Activated effector memory CD4-positive, alpha-beta T cell treated with anti-CD3 and anti-CD28 coated beads, Interleukin-2, amount 50 U/mL, for 16 hours (primary cell): Measurements from ENCODE around the gene POC1A.
"Not testable (repeated sequence)": the region's sequence is repeated elsewhere in the genome, so short reads cannot be mapped to it uniquely, and the experiment has no call there.

ENCODE experiments used
- DNase-seq: peaks from one replicate; pipeline ENCODE4 v3.0.0-alpha.2; 2020

POC1A gene

DNA sequence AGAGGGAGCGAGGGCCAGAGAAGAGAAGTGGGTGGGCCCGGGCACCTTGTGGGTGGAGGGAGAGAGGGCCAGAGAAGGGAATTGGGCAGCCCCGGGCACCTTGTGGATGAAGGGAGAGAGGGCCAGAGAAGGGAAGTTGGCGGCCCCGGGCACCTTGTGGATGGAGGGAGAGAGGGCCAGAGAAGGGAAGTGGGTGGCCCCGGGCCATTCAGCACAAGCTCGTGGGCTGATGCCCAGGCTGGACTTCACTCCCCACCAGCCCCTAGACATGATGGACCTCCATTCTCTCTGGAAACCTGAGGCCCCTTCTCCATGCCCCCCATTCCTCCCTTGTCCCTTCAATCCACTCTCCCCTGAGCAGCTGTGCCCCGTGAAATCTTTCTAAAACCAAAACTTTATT is 113.6 kb downstream of the POC1A start:
- DNase-seq, result no peak

DNA sequence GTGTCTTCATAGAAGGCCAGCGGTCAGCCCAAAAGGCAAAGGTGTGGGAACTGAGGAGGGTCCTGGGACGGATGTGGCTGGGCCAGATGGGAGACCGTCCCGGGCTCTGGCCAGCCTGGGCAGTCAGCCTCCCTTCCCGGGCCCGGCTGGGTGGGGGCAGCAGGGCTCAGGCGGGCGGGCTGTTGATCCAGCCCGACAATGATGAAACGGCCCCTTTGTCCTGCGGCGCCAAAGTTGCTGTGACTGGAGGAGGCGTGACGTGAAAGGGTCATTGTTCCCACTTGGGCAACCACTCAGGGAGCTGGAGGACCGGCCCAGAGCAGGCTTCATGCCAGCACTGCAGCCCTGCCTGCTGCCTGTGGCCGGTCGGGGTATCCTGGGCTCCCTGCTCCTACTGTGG is 114.4 kb downstream of the POC1A start:
- no peak for DNase-seq

DNA sequence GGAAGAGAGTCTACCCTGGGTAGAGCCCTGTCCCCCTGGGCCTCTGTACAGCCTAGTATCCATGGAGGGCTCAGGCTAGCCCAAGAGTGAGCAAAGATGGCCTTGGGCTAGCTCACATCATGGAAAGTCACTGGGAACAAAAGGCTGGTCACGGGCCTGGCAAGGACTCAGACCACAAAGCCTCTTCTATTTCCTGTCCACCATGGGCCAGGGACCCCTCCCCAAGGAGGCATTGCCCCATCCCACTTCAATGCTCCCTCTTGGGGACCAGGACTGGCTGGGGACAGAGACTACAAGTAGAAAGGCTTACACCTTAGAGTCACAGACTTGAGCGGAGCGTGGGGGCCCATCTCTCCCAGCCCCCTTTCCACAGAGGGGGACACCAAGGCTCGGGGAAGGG is 114.8 kb downstream of the POC1A start:
- no peak for DNase-seq

DNA sequence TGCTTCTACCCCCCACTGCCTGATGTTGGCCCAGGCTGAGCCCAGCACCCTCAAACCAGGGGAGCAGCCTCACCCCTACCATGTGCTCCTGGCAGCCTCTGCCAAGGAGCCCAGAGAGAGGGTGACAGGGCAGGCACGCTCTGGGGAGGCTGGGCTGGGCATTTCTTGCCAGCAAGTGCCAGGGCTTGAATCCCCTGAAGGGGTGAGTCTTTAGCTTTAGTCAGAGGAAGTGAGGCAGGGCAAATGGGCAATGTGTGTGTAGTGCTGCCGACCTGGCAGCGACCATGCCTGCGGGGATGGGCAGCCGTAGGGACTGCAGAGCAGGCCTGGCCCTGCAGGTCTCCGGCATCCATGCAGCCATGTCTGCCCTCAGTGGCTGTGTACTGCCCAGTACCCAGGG is 116.0 kb downstream of the POC1A start:
- no peak for DNase-seq

DNA sequence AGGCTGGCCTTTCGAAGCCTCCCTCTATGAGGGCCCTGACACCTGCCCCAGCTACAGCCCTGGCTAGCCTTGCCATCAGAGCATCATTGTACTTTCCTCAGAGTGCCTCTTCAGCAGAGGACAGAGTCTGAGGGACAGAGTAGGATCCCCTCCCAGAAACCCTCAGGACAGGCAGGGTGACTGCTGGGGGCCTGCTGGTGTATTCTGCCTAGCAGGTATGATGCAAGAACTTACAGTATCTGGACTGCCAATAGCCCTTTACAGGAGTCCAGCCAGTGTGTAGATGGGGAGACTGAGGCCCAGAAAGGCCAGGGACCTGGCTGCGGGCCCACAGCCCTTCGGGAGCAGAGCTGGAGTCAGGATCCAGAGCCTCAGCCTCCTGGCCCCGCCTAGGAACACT is 116.9 kb downstream of the POC1A start:
- DNase-seq, result no peak

DNA sequence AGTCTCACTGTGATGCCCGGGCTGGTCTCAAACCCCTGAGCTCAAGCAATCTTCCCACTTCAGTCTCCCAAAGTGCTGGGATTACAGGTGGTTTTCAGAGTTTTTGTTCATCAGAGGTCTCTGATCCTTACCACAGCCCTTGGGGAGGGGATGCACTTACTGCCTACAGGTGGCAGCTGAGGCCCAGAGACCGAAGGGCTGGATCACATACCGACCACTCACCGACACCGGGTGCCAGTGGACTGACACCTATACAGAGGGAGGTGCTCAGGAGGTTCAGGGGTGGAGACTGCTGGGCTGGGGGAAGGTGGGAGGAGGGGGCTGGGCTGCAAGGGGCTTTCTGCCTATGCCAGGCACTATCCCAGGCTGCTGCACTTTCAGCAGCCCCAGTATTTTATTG is 117.4 kb downstream of the POC1A start:
- DNase-seq, result no peak

DNA sequence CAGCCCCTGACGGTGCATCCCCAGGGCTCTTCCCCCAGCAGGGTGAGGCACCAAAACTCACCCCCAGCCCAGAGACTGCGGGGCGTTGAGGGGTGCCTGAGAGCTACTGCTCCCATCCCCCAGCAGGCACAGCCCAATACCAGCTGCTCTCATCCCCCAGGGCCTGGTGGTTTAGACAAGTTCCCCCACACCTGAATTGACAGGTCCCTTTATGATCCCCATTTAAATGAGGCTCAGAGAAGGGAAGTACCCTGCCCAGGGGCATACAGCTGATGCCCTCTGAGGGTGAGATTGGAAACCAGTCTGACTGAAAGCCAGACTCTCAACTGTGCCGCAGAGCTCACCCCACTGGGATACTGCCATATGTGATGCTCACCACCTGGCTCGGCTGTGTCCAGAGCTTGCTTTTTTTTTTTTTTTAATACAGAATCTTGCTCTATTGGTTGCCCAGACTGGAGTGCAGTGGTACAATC is 118.0 kb downstream of the POC1A start:
- no peak for DNase-seq

DNA sequence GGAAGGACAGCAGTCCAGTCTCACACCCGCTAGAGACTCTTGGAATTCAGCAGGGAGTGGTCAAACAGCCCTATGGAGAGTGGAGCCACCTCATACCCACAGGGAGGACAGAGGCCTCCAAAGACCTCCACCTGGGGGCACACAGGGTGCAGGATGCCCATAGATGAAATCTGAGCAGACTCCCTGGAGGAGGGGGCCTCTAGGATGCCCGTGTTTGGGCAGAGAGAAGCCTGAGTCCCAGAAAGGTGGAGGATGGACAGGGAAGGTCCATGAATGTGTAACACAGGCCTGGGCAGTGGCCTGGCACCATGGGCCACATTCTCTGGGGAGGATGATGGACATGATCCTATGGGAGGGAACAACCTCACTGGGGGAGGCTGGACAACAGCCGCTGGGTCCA is 119.6 kb downstream of the POC1A start:
- DNase-seq, result no peak

DNA sequence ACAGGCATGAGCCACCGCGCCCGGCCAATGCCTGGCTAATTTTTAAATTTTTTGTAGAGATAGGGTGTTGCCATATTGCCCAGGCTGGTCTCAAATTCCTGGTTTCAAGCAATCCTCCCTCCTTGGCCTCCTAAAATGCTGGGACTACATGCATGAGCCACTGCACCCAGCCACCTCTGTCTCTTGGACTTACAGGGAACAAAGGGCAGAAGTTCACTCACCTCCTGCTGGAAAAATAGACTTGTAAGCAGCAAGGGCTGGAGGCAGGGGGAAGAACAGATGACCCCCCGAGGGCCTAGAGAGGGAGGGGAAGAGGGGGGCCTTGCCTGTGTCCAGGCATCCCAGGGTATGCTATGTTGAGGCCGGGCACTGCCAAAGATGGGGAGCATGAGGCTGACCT is 120.0 kb downstream of the POC1A start:
- DNase-seq, result no peak

DNA sequence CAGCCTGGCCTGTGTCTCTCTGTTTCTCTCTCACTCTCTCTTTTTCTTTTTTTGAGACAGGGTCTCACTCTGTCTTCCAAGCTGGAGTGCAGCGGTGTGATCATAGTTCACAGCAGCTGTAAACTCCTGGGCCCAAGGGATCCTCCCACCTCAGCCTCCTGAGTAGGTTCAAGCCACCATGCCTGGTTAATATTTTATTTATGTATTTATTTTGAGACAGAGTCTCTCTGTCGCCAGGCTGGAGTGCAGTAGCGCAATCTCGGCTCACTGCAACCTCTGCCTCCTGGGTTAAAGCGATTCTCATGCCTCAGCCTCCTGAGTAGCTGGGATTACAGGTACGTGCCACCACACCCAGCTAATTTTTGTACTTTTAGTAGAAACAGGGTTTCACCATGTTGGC is 120.5 kb downstream of the POC1A start:
- DNase-seq, result not testable (repeated sequence)

DNA sequence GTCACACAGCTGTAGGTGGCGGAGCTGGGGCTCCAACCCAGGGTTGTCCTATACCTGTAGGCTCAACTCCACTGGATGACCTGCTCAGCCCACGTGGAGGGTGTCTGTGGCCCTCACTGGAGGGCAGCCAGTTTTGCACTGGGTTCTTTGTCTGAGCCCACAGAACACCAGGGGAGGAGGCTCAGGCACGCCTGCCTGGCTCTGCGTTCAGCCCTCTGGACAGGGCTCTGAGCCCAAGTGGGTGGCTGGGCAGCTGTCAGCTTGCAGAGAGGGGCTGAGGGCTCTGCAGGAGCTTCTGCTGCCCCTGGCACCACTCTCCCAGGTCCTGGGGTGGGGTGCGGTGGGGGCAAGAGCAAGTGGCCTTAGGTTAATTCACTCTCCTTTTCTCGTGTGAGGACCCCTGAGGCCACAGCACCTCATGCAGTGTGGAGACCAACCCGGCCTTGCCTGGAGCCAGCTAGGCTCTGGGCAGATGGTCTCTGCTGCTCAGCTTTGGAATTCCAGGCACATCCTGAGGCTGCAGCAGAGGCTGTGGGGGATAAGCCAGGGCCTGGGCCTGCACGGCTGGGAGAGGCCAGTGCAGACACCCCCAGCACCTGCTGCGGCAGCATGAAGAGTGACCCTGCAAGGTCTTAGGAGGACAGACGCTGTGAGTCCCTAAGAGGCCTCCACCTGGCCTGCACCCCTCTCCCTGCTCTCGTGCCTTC is 121.4 kb downstream of the POC1A start:
- DNase-seq, result no peak

DNA sequence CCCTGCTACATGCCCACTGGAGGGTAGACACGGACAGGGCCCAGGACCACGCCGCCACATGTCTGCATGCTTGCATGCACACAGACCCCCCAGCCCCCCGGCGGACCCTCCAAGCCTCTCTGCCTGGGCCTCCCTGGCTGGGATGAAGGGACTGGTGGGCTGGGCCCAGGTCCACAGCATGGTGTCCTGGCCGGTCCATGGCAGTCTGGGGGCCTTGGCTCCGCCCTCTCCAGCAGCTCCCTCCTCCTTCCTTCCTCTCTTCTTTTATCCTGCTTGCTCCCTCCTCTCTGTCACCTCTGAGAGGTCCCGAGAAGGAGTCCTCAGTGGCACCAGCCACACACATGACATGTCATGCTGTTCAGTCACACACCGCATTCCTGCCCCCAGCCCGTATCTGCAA is 122.3 kb downstream of the POC1A start:
- DNase-seq, result no peak

DNA sequence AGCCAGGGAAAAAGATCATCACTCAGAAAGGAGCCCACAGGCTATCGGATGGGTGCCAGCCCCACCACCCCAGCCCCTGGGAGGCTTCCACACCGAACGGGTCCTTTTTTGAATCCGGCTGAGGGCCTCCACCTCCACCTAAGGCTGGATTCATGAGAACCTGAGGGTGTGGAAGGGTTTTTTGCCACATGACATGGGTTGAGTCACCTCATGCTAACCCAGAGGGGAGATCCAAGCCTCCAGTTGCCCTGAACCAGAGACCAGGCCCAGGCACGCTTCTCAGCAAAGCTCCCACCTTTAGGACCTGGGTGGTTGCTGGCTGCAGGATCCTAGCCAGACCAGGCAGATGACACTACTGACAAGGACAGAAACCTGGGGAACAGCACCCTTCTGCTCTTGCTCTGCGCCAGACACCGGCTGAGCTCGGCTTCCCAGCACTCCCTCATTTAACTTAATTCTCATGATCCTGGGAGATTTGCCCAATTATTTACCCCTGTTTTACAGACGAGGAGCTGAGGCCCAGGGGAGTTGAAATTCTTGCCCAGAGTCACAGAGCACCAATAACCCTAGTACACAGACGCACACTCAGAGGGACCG is 123.4 kb downstream of the POC1A start:
- no peak for DNase-seq

DNA sequence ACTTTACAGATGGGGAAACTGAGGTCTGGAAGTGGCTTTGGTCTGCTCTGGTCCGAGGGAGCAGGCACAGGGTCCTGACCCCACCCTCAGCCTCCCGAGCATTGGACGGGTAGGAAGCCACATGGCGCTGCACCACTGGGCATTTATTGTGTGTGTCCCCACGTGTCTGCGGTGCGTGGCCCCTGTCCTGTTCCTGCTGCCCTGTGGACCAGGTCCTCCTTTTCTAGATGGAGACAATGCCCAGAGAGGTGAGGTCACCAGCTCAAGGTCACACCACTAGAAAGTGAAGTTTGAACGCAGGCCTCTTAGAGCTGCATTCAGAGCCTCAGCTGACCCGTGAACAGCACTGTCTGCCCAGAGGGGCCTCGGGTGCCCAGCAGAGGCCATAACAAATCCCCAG is 124.7 kb downstream of the POC1A start:
- DNase-seq, result no peak

DNA sequence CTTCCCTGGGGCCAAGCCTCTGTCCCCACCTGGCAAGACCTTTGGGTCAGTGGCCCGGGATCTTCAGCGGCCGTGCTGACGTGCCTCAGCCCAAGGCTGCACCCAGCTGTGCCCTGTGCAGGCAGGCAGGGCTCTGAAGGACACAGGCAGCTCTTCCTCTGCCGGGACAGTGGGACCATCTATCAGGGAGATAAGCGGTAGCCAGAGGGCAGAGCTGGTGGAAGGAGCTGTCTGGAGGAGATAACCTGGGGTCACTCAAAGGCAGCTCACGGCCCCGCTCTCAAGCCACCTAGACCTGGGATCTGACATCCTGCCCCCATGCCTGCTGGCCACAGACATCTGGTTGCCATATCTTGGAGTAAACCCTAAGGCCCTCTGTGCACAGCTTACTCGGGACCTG is 125.2 kb downstream of the POC1A start:
- DNase-seq, result no peak

DNA sequence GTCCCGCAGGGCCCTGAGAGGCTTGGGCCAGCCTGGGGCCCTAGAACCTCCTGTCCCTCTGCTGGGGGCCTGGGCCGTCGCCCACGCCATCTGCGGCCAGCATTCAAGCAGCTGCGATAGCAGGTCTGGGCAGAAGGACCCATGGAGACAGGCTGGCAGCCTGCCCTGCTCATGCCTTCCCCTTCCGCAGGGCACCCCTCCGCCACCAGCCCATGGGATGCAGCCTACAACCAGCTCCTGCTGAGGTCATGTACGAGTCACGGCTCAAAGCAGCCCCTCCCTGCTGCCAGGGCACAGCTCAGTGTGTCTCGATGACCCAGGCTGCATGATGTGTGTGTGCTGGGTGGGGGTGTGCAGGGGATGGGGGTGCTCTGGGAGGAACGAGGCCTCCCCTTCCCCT is 125.7 kb downstream of the POC1A start:
- DNase-seq, result no peak

DNA sequence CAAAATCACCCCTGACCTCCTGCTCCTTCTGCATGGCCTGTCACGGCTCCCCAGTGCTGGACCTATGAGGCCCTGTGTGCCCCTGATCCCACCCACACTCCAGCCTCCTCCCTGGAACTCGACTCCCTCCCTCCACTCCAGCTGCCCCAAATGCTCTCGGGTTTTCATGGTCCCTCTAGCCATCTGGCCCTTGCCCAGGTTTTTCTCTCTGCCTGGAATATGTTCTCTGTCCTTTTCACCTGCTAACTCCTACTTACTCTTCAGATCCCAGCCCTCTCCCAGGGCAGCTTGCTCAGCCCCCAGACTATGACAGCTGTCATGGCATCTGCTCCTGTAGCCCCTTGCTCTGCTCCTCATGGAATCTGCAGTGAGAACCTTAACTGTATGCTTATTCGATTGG is 128.2 kb downstream of the POC1A start:
- DNase-seq, result no peak

DNA sequence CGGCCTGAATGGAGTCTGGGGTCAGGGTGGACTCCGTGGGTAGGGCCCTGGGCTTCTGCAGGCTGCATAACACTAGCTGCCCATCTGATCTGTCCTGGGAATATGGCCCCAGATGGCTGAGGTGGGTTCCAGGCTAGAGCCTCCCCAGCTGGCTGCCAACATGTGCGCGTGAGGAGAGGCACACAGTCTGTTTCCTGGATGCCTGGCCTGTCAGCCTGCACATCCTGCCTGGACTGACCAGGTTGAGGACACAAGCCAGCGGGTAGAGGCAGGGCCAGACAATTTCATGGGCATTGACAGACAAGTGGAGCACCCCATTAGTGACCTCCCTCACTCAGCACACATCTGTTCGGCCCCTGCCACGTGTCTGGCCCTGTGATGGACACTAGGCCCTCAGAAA is 128.8 kb downstream of the POC1A start:
- DNase-seq, result no peak
